ENCODE results near the gene SIGLECL1. TPM values are rescaled to one million over a fixed set of nuclear protein-coding genes. Genes with fewer than 3 reads are reported as not detected.

The SIGLECL1 gene
- total and polyA plus RNA-seq, 9 of the 15 experiments (the other 6 are each of a cell fraction or from before 2014, with no cell fraction given) = not detected

GRCh38 chr19:51289635-51290034 is 38.8 kb downstream of the SIGLECL1 start (continued):
- no peak for TF ChIP-seq HMGXB4 (CRISPR knock-in tag; IDR thresholded peaks at IDR 0.05)
- no peak for TF ChIP-seq FOXA3 (CRISPR knock-in tag; conservative IDR thresholded peaks at IDR 0.05 in 1 of 2, IDR thresholded peaks at IDR 0.05 in 1 of 2)
- no peak for TF ChIP-seq SMAD3 (CRISPR knock-in tag; conservative IDR thresholded peaks at IDR 0.05)
- TF ChIP-seq USF2 (CRISPR knock-in tag; IDR thresholded peaks at IDR 0.05) = no peak

- BruUV-seq (replicated peaks) = no TSS peak
- no peak overlapping the region for H2AFZ ChIP-seq (ENCODE audit: low read depth, low read length)
- peaks cover 27 to 69% of the 10 kb centered on the region in 2 experiments; a peak in 4 of 5 replicates for H3K27me3 ChIP-seq (ENCODE audit: control insufficient read depth in 2 of 2, insufficient read depth in 2 of 2, low read length in 2 of 2)
- H4K20me1 ChIP-seq (replicated peaks; ENCODE audit: control insufficient read depth, insufficient read depth, low read length) = no peaks in the 10 kb centered on the region
- H3K4me1 ChIP-seq (replicated peaks in 1 of 2; ENCODE audit: control insufficient read depth in 2 of 2, insufficient read depth in 2 of 2, low read length in 2 of 2) = peaks cover 0 to 7% of the 10 kb centered on the region in 2 experiments; a peak in 2 of 5 replicates
- H3K4me3 ChIP-seq = no peak overlapping the region
- no peak overlapping the region for H3K27ac ChIP-seq (ENCODE audit: extremely low read depth, low read depth, low read length)
- H3K36me3 ChIP-seq (ENCODE audit: control insufficient read depth, insufficient read depth, low read length) = no peaks in the 10 kb centered on the region
- DNase-seq (ENCODE audit: extremely low read depth in 1 of 4, low spot score in 3 of 4) (no peak), ATAC-seq (no peak), FAIRE-seq (no peak)
- H3K4me2 ChIP-seq (ENCODE audit: insufficient read depth, low read length) = no peak overlapping the region
- ChIA-PET CTCF (ENCODE audit: low intra/inter-chr PET ratio) (no interaction called here), POLR2A (interaction anchor here (0.6 to 0.9 kb wide), 2 partner anchors 11 to 17 kb away, joined by 3 to 4 read pairs; no protein-coding TSS in a partner anchor)
- no peaks in the 10 kb centered on the region for H3K9me3 ChIP-seq (replicated peaks; ENCODE audit: control insufficient read depth, insufficient read depth, low read depth, low read length)
- no peak overlapping the region for H3K9ac ChIP-seq (ENCODE audit: insufficient read depth in 1 of 2, low read depth in 2 of 2, low read length in 2 of 2)
- in situ Hi-C loops (cut with MboI) = no loop called here
- no peaks in the 10 kb centered on the region for H3K9me1 ChIP-seq (ENCODE audit: control insufficient read depth, insufficient read depth, low read length)
- 9% methylated on average over 11 of the region's 11 CpGs for WGBS (ENCODE audit: insufficient coverage, low coverage, missing lambda C conversion rate)
- no peaks in the 10 kb centered on the region for H3K79me2 ChIP-seq (ENCODE audit: control insufficient read depth, insufficient read depth, low read length)
- intact Hi-C loops (cut with micrococcal nuclease) = no loop called here
- no peak for TF ChIP-seq ZNF407 (IDR thresholded peaks at IDR 0.05; ENCODE audit: low read depth)
- no peak for TF ChIP-seq FOXO4 (CRISPR knock-in tag; IDR thresholded peaks at IDR 0.05)
- no peak for TF ChIP-seq FOXJ3 (CRISPR knock-in tag; IDR thresholded peaks at IDR 0.05)
- TF ChIP-seq ILK (tag; IDR thresholded peaks at IDR 0.05; ENCODE audit: borderline replicate concordance, low read depth) = no peak
These were observed 42.1 kb downstream of the SIGLECL1 start for GRCh38 chr19:51292971-51293370.
